K562 (cell line): ENCODE data around the gene CRADD. TPM values are rescaled to one million over a fixed set of nuclear protein-coding genes. Genes with fewer than 3 reads are reported as not detected.

Experiments used
- CEBPB ChIP-seq: fragments of 450-650 bp; IDR thresholded peaks from 2 replicates; pipeline ENCODE4 v1.6.1; 2016; ENCODE audit warnings: missing genetic modification characterization, missing compliant biosample characterization
- CHD4 ChIP-seq: fragments of 200-600 bp; sonication (generic); IDR thresholded peaks from 3 replicates; pipeline ENCODE4 v1.6.1; 2012; ENCODE audit warnings: low read depth, mild to moderate bottlenecking, mixed read lengths, low read length, inconsistent platforms; ENCODE audit not compliant: insufficient read depth, insufficient replicate concordance, poor library complexity, severe bottlenecking
- COPS2 ChIP-seq: fragments of 450-650 bp; conservative IDR thresholded peaks from 2 replicates; pipeline ENCODE4 v1.6.1; 2016; ENCODE audit warnings: mild to moderate bottlenecking, moderate library complexity
- GATAD2B ChIP-seq: fragments of 450-650 bp; IDR thresholded peaks from 2 replicates; pipeline ENCODE4 v1.6.1; 2017; ENCODE audit warnings: mild to moderate bottlenecking, borderline replicate concordance
- ILK ChIP-seq: fragments of 450-650 bp; IDR thresholded peaks from 2 replicates; pipeline ENCODE4 v1.6.1; 2016; ENCODE audit warnings: missing genetic modification characterization, low read depth, mild to moderate bottlenecking, missing compliant biosample characterization, moderate library complexity, borderline replicate concordance
- NR2C1 ChIP-seq, 2 experiments: fragments of 450-650 bp; IDR thresholded peaks; 2 replicates each; pipeline ENCODE4 v1.6.1; 2017; ENCODE audit warnings: mild to moderate bottlenecking in 2 of 2, antibody characterized with exemption in 1 of 2, inconsistent platforms in 1 of 2, missing compliant biosample characterization in 1 of 2, missing genetic modification characterization in 1 of 2
- NUFIP1 ChIP-seq: fragments of 450-650 bp; IDR thresholded peaks from 2 replicates; pipeline ENCODE4 v1.6.1; 2018; ENCODE audit not compliant: partially characterized antibody
- POLR2G ChIP-seq: fragments of 200-400 bp; formaldehyde crosslinking; IDR thresholded peaks from 2 replicates; pipeline ENCODE4 v1.6.1; 2017; ENCODE audit warnings: low read depth, mild to moderate bottlenecking, antibody characterized with exemption, low read length, moderate library complexity
- RBM25 ChIP-seq: fragments of 200-400 bp; formaldehyde crosslinking; IDR thresholded peaks from 2 replicates; pipeline ENCODE4 v1.6.1; 2018; ENCODE audit warnings: low read length, low read depth, moderate library complexity; ENCODE audit not compliant: severe bottlenecking
- ZNF212 ChIP-seq: fragments of 450-650 bp; formaldehyde crosslinking; IDR thresholded peaks from 2 replicates; pipeline ENCODE4 v1.4.0; 2020; ENCODE audit warnings: mild to moderate bottlenecking
- ZNF696 ChIP-seq: fragments of 250-450 bp; sonication (Bioruptor Pico); conservative IDR thresholded peaks from 2 replicates; pipeline ENCODE4 v1.4.0; 2020; ENCODE audit warnings: mild to moderate bottlenecking, moderate library complexity
- ZNF77 ChIP-seq: fragments of 250-450 bp; sonication (Bioruptor Pico); IDR thresholded peaks from 2 replicates; pipeline ENCODE4 v1.5.0; 2020
- ZNF830 ChIP-seq: fragments of 250-450 bp; sonication (Bioruptor Pico); IDR thresholded peaks from 2 replicates; pipeline ENCODE4 v1.5.0; 2021; ENCODE audit warnings: mild to moderate bottlenecking
- polyA plus RNA-seq, 8 experiments: library from polyadenylated mRNA; depleted of rRNA in 4 of 8; stranded (reverse) in 5 of 8; unstranded in 3 of 8; fragments of >200 nt; fragmentation: Nextera tagmentation in 2 of 8; fragmentation: Illumina TruSeq in 1 of 8; extraction: Ambion mirVana in 2 of 8; extraction: Trizol in 1 of 8; gene quantifications; 2 replicates each; pipeline versions ENCODE4 v1.2.1 to v1.2.3, GENCODE V29; 2011 to 2014; ENCODE audit warnings: inconsistent platforms in 1 of 8, missing spikeins in 1 of 8
- total RNA-seq, 7 experiments: library from RNA; depleted of rRNA in 6 of 7; stranded (reverse); fragments of >200 nt in 6 of 7; fragmentation: Illumina TruSeq in 2 of 7; extraction: Trizol in 2 of 7; gene quantifications; 2 replicates each; pipeline versions ENCODE4 v1.2.1 to v1.2.3, GENCODE V29; 2011 to 2021; ENCODE audit warnings: low replicate concordance in 1 of 7
- TF ChIP-seq, protein P1 (sequence below): fragments of 450-650 bp; formaldehyde crosslinking; IDR thresholded peaks from 2 replicates; pipeline ENCODE4 v1.4.0; 2020; ENCODE audit warnings: mild to moderate bottlenecking, mixed read lengths
- TF ChIP-seq, protein P2 (sequence below): sonication (generic); formaldehyde crosslinking; IDR thresholded peaks from 2 replicates; pipeline ENCODE4 v1.8.1; 2022; ENCODE audit warnings: missing genetic modification reagents
- TF ChIP-seq, protein P3 (sequence below): sonication (generic); IDR thresholded peaks from 2 replicates; pipeline ENCODE4 v1.6.1; 2016
- TF ChIP-seq, protein P4 (sequence below): fragments of 450-650 bp; formaldehyde crosslinking; IDR thresholded peaks from 2 replicates; pipeline ENCODE4 v1.4.0; 2022; ENCODE audit warnings: missing genetic modification characterization
- TF ChIP-seq, protein P5 (sequence below): fragments of 250-450 bp; sonication (Bioruptor Pico); IDR thresholded peaks from 2 replicates; pipeline ENCODE4 v1.4.0; 2020; ENCODE audit warnings: mild to moderate bottlenecking, moderate library complexity, borderline replicate concordance

CRADD gene
- total and polyA plus RNA-seq, 9 of the 15 experiments (the other 6 are each of a cell fraction or from before 2014, with no cell fraction given): 20.5 to 41.1 (median 25.9) TPM

DNA sequence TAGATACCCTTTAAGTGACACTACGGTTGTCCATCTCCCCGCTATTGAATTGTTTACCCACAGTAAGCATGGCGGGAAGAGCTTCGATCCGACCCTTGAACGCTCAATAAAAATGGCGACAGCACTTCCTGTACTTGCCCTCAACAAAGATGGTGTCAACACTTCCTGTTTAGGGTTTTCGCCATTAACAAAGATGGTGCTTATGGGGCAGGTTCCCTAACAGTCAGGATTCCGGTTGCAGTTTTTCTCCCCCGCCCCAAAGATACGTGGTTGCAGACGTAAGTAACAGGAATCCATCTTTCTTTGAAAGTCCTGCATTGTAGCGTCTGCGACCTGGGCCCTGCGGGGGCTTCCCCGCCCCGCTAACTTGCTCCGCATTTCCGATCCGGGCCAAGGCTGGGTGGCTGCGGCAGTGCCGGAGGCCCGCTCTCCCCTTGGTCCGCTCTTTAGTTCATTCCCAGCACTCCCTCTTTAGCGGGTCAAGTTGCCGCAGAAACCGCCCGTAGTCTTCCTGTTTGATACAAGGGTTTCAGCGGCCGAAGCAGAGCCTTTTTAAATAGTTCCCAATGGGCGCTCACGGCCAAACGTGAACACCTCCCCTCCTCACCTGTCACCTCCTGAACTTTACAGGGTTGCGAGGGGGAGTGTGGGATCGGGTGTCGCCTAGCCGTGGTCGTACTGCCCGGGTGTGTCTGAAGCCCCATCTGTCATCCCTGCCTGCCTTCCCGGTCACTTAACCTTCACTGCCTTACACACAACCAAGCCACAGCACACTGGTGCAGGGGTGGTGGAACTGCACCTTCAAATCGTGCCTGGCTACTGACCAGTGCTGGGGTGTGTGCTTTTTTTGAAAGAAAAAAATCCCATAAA is at the start of gene CRADD (continued):
- TF ChIP-seq, protein P1, sequence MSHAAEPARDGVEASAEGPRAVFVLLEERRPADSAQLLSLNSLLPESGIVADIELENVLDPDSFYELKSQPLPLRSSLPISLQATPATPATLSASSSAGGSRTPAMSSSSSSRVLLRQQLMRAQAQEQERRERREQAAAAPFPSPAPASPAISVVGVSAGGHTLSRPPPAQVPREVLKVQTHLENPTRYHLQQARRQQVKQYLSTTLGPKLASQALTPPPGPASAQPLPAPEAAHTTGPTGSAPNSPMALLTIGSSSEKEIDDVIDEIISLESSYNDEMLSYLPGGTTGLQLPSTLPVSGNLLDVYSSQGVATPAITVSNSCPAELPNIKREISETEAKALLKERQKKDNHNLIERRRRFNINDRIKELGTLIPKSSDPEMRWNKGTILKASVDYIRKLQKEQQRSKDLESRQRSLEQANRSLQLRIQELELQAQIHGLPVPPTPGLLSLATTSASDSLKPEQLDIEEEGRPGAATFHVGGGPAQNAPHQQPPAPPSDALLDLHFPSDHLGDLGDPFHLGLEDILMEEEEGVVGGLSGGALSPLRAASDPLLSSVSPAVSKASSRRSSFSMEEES (CRISPR knock-in tag): no peak
- TF ChIP-seq COPS2: no peak
- TF ChIP-seq, protein P2, sequence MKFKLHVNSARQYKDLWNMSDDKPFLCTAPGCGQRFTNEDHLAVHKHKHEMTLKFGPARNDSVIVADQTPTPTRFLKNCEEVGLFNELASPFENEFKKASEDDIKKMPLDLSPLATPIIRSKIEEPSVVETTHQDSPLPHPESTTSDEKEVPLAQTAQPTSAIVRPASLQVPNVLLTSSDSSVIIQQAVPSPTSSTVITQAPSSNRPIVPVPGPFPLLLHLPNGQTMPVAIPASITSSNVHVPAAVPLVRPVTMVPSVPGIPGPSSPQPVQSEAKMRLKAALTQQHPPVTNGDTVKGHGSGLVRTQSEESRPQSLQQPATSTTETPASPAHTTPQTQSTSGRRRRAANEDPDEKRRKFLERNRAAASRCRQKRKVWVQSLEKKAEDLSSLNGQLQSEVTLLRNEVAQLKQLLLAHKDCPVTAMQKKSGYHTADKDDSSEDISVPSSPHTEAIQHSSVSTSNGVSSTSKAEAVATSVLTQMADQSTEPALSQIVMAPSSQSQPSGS (CRISPR knock-in tag): no peak
- TF ChIP-seq ILK (tag): no peak
- 0 out of 2 replicates have a peak, but pooled peaks have one; percentile 40 for TF ChIP-seq GATAD2B
- peak; percentile 96 for TF ChIP-seq NR2C1 (IDR thresholded peaks at IDR 0.05)
- TF ChIP-seq NR2C1 (tag; IDR thresholded peaks at IDR 0.05): peak; percentile 99
- TF ChIP-seq ZNF77 (CRISPR knock-in tag): no peak
- TF ChIP-seq CEBPB (tag): no peak
- TF ChIP-seq ZNF212 (CRISPR knock-in tag): no peak
- TF ChIP-seq NUFIP1: no peak
- TF ChIP-seq RBM25: no peak
- no peak for TF ChIP-seq ZNF830
- TF ChIP-seq, protein P3, sequence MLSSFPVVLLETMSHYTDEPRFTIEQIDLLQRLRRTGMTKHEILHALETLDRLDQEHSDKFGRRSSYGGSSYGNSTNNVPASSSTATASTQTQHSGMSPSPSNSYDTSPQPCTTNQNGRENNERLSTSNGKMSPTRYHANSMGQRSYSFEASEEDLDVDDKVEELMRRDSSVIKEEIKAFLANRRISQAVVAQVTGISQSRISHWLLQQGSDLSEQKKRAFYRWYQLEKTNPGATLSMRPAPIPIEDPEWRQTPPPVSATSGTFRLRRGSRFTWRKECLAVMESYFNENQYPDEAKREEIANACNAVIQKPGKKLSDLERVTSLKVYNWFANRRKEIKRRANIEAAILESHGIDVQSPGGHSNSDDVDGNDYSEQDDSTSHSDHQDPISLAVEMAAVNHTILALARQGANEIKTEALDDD: peak; percentile 39; the same call in 1 of the 2 replicates
- TF ChIP-seq, protein P4, sequence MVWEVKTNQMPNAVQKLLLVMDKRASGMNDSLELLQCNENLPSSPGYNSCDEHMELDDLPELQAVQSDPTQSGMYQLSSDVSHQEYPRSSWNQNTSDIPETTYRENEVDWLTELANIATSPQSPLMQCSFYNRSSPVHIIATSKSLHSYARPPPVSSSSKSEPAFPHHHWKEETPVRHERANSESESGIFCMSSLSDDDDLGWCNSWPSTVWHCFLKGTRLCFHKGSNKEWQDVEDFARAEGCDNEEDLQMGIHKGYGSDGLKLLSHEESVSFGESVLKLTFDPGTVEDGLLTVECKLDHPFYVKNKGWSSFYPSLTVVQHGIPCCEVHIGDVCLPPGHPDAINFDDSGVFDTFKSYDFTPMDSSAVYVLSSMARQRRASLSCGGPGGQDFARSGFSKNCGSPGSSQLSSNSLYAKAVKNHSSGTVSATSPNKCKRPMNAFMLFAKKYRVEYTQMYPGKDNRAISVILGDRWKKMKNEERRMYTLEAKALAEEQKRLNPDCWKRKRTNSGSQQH (CRISPR knock-in tag): 0 out of 2 replicates have a peak, but pooled peaks have one; percentile 9
- TF ChIP-seq, protein P5, sequence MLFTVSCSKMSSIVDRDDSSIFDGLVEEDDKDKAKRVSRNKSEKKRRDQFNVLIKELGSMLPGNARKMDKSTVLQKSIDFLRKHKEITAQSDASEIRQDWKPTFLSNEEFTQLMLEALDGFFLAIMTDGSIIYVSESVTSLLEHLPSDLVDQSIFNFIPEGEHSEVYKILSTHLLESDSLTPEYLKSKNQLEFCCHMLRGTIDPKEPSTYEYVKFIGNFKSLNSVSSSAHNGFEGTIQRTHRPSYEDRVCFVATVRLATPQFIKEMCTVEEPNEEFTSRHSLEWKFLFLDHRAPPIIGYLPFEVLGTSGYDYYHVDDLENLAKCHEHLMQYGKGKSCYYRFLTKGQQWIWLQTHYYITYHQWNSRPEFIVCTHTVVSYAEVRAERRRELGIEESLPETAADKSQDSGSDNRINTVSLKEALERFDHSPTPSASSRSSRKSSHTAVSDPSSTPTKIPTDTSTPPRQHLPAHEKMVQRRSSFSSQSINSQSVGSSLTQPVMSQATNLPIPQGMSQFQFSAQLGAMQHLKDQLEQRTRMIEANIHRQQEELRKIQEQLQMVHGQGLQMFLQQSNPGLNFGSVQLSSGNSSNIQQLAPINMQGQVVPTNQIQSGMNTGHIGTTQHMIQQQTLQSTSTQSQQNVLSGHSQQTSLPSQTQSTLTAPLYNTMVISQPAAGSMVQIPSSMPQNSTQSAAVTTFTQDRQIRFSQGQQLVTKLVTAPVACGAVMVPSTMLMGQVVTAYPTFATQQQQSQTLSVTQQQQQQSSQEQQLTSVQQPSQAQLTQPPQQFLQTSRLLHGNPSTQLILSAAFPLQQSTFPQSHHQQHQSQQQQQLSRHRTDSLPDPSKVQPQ (CRISPR knock-in tag): no peak
- TF ChIP-seq CHD4: no peak
- no peak for TF ChIP-seq ZNF696 (CRISPR knock-in tag)
- peak; percentile 80 for TF ChIP-seq POLR2G
